Stimulated activated CD8-positive, alpha-beta memory T cell treated with anti-CD3 and anti-CD28 coated beads, Interleukin-4, amount 100 ng/mL, for 48 hours (primary cell): ENCODE data around the gene CORIN.

Experiments
- DNase-seq: peaks from one replicate; pipeline ENCODE4 v3.0.0-alpha.2; 2020

The CORIN gene

GRCh38 chr4:47672696-47673095, 165.2 kb downstream of the CORIN start:
- DNase-seq, result no peak

DNA sequence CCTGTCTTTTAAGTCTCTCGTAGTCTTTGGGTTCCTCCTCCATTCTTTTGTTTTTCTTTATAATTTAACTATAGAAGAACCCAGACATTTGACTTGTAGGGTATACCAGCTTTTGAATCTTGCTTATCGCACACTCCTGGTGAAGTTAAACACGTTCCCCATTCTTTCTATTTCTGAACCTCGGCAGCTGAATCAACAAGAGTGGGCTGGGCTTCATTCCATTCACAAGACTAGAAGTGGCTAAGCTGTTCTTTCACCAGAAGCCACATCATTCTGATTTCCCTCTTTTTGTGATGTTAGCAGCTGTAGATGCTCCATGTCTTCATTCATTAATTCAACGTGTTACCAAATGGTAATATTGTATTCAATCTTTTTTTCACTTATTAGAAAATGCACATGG, 167.9 kb downstream of the CORIN start:
- DNase-seq, result no peak

DNA sequence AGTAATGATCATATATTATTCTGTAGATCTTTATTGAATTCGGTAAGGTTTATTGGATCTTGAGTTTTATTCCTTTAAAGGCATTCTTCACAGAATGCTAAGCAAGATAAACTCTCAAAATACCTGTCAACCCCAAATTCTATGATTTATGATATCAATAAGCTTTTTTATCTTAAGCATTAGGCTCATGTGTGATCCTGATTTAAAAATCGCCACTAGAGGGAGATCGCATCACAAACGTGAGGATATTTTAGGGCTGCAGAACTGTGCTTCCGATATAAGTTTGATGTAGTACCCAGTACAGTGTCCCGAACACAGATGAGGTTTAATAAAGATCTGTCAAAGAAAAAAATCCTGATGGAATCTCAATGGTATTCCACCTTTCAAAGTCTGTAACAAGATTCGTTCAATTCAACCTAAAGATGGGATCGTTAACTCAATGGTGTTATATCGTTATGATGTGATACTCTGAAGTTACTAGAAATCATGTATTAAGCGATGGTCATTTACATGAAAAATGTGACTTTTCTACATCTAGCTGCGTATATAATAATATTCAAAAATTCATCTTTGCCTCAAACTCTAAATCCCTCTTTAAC, 169.0 kb downstream of the CORIN start:
- DNase-seq, result no peak

- DNase-seq, result no peak
Measured at GRCh38 chr4:47668256-47668655, 169.6 kb downstream of the CORIN start.

DNA sequence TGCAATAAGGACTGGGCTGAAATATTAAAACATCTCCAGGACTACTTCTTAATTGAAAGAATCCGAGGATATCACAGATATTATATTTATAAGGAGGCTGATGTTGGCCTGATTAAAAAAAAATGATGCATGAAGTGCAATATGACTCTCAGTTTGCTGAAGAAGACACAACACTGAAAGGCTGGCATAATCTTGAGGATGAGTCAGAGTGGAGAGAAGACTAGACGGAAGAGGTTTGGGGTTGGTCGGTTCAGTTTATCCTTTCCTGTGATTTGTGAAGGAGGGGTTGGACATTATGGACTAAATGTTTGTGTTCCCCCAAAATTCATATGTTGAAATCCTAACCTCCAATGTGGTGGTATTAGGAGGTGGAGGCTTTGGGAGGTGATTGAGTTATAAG, 170.3 kb downstream of the CORIN start:
- no peak for DNase-seq

DNA sequence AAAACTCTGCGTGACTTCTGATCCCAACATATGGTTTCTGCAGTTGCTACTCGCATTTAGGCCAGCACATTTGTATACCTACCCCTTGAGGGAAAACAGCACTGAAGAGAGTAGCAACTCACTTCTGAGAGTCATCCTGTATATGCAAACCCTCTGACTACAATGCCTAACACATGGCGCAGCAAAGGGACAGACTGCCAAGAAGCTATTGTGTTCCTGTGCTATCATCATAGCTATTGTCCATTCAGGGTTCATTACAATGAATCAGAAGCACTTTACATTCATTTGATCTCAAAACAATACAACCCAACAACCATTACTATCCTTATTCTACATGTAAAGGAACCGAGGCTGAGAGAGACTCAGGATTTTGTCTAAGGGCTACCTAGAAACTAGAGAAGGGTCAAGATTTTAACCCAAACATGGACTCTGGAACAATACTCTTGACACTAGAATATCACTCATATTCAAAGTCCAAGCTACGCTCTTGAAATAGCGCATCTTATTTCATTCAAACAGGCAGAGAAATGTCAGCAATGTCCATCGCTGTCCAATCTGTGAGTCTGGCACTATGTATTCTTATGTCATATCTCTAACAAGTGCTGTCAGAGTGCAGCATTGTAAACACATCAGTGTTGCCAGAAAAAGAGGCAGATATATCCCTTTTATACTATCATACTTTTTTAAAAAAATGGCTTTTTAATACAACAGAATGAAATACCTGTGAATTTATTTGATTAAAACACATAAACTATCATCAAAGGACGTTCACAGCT, 173.6 kb downstream of the CORIN start:
- no peak for DNase-seq

DNA sequence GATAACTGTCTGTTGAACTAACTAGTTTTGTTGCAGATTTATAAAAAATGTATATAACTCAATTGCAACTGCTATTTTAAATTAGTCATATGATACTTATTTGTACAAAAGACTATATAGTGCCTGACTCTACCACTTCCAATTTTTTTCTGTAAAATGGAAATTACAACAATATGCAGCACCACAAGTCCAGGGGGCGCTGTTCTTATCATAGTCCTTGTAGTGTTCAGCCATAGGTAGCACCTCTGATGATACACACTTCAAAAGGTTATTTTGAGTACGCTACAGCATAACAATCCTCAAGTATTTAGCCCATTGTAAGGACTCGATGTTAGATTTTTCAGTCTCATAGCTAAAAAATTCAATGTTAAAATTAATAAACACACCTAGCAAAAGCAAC, 174.9 kb downstream of the CORIN start:
- peak; percentile 54 for DNase-seq

- DNase-seq, result no peak
Measured at GRCh38 chr4:47661741-47662140, 176.1 kb downstream of the CORIN start.

GRCh38 chr4:47659342-47659741, 178.5 kb downstream of the CORIN start:
- DNase-seq, result no peak

GRCh38 chr4:47654972-47655693, 182.7 kb downstream of the CORIN start:
- no peak for DNase-seq

DNA sequence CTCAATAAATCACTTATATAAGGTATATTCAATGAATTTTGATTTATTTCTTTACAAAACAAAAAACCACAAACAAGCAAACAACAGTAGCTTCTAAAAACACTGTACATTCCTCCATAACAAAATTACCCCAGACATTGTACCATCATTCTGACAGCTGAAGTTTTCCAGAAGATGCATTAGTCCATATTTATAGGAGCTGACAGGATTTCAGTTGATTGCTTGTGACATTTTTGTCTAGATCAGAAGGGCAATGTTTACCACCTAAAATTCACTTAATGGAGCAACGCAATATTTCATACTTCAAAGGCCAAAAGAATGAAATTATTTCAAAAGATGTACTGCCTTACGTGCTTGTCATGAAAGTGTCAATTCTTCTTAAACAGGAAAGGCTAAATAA, 185.8 kb downstream of the CORIN start:
- DNase-seq, result no peak

DNA sequence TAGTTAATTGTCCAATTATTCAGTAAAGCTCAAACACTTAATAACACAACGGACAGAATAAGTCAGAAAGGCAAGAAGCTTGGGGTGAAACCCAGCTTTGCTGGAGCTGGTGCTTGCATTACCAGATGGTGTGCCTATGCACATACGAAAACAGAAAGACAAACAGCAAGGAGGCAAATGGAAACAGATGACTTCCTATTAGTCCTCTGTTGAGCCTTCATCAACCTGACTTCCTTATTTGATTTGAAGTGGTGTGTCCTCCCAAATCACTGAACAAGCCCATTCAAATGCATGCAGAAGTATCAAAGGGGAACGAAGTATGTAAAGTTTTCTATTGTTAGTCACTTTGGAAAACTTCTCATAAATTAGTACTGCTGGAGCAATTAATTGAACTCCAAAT, 186.6 kb downstream of the CORIN start:
- DNase-seq, result no peak

GRCh38 chr4:47650584-47651130, 187.2 kb downstream of the CORIN start:
- no peak for DNase-seq

- DNase-seq, result no peak
Measured at GRCh38 chr4:47647544-47647943, 190.3 kb downstream of the CORIN start.

DNA sequence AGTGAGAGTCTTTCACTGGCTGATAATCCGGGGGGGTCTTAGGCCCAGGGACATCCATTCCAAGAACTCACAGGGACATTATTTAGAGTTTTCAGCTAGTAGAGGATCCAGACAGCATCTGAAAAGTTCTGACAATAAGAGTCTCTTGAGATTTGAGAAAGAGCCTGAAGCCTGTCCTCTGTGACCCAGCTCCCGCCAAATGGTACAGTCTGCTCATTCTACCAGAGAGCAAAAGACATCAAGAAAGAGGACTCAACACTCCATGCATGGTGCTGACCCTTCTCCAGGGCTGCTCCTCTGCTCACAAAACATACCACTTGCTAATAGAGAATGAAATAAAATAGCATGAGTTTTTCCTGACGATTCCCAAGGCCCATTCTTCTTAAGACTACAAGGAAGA, 190.8 kb downstream of the CORIN start:
- no peak for DNase-seq

DNA sequence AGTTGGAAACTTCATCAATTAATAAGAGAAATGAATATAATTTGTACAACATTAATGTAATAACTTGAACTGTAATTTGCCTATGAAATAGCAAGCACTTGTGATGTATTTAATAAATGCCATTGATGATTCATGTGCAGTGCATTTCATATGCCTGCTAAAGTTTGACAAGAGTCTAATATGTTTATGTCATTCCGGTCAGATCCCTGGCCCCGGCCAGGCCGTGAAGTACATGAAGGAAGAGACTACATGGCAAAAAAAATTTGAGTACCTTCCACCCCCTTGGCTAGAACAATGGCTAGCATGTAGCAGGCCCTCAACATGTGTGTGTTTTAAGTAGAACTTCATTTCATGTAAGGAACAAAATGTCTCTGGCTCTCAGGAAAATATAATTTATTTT, 191.5 kb downstream of the CORIN start:
- no peak for DNase-seq

DNA sequence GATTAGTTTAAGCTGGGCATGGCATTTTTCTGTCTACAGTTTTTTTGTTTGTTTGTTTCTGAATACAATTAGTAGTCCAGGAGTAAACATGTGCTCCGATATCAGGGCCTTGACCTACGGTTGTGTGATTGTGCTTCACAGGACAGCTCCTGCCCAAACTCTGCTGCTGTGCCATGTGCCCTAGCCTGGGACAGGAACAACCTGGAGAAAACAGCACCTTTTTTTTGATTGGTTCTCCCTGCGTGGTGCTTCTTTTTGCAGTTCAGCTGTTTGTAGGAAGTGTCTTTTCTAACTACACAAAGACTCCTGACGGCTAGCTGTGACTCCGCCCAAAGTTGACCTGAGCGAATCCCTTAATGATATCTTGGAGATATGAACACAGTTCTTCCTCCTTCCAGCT, 194.0 kb downstream of the CORIN start:
- DNase-seq, result no peak

DNA sequence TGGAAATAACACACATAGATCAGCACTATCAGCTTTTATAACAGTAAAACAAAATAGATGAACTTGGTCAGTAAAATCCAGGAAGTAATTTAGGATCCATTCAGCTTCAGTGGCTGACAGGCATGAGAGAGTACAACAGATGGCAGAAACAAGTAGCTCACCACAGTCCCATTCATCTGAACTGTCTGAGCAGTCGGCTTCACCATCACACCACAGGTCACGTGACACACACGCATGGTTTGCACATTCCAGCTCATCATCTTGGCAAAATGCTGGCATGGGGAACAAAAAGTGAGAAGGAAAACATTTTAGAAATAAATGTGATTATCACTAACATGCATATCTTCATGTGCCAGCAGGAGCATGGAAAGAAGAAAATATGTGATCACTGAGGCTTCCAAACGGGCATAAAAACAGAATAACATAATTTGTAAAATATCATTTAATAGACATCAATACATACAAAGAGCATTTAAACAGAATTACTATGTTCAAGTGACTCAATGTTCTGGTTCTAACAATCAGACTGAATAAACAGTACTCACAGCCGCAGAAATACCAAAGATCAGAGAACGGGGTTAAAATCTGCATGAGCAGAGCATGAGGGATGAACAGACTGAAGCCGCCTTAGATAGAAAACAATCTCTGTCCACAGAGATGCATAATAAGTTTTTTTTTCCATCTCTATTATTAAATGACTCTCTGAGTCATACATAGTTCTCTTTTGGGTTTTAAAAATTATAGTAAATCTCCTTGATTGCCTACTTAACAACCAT, 194.7 kb downstream of the CORIN start:
- DNase-seq, result no peak

DNA sequence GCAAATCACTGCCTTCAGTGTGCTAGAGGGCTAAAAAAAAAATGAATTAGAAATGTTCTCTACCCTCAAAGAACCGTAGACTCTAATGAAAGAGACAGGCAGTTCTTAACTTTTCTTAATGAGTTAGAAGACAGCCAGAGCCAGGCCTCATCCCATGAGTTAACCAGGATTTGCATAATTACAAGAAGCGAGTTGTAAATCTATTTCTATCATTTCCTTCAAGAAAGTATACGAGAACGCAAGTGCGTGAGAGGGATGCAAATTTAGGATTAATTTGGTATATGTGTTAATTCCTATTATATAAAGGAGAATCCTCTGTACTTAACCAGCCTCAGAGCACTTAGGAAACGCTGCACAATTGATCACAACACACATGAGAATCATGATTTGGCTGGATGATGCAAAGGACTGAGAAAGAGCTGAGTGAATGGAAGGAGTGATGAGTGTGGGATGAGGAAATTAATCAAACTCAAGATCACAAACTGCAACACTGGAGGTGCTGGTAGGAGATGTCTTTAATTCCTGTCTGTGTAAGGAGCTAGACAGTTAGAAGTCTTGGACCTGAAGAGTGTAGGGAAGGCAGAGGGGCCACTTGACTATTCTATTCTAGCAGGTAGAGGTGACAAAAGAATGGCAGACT, 195.6 kb downstream of the CORIN start:
- no peak for DNase-seq

DNA sequence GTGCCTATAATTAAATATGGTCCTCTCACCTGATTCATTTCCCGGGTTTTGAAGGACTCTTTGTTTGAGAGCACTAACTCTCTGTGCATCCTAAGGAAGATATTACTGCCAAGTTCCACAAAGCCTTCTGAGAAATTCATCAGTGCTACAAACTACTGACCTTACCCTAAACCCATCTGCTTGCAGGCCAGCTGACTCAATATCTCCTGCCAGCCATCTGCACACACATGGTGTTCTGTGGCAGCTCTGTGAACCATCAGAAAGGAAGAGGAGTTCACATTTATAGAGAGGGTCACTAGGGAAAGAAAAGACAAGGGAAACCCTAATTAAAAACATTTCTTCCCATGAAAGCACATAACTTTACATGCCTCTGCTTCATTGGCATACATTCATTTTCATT, 196.1 kb downstream of the CORIN start:
- no peak for DNase-seq

DNA sequence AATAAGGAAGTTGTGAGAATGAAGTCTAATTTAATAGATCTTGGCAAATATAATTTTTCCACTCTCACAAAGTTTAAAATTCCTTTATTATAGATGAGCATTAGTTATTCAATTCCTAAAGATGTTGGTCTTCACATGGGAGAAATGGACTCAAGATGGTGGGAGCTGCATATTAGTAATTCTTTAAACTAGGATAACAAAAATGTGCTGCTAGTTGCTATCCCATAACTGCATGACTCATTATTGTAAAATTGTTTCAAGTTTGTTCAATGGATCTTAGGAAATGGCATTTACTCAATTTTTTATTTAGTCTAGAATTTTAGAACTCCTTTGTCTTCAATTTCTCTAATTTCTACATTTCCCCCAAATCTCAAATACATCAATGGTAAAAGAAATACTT, 197.0 kb downstream of the CORIN start:
- no peak for DNase-seq

DNA sequence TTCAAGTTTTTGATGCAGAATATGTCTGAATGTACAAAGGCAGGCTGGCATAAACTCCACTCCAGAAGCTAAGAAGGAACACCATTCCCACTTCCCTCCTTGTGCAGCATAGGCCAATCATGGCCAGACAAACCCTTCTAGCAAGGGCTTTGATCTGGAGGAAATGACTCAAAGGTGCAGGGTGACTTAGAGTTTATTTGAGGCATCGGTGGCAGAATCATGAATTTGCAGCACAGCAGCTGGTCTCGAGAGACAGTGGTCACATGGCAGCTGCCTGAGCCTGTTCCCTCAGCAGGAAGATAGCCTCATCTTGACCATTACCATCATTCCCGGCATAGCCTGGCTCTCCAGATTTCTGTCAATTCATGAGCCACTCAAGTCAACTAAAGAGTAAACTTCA, 198.3 kb downstream of the CORIN start:
- DNase-seq, result no peak

DNA sequence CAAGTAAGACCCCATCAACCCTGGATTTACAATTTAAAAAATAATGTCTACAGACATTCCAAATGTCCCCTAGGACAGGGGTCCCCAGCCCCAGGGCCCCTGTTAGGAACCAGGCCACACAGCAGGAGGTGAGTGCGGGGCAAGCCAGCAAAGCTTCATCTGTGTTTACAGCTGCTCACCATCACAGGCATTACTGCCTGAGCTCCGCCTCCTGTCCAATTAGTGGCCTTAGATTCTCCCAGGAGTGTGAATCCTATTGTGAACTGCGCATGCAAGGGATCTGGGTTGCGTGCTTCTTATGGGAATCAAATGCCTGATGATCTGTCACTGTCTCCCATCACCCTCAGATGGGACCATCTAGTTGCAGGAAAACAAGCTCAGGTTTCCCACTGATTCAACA, 206.7 kb downstream of the CORIN start:
- no peak for DNase-seq
